NCI-H460 (cell line): ENCODE results near the gene GOLGB1. TPM values are rescaled to one million over a fixed set of nuclear protein-coding genes. Genes with fewer than 3 reads are reported as not detected.
"Not testable (repeated sequence)": the region's sequence is repeated elsewhere in the genome, so short reads cannot be mapped to it uniquely, and the experiment has no call there.

Experiments used
- DNase-seq: peaks from one replicate; pipeline ENCODE4 v3.0.0-alpha.2; 2016; ENCODE audit warnings: low read depth; ENCODE audit errors: extremely low read depth
- total RNA-seq: library from RNA; depleted of rRNA; stranded (reverse); fragments of >200 nt; shearing (Covaris generic); gene quantifications from 2 replicates; pipeline ENCODE4 v1.2.3, GENCODE V29; 2014

GOLGB1 gene
- total RNA-seq, 1 experiment from 2014 or later = 15.5 TPM

- not testable (repeated sequence) for DNase-seq
These were observed 6.4 kb downstream of the GOLGB1 start for GRCh38 chr3:121743106-121743505.

- no peak for DNase-seq
These were observed 8.6 kb downstream of the GOLGB1 start for GRCh38 chr3:121740896-121741295.

- no peak for DNase-seq
These were observed 9.6 kb downstream of the GOLGB1 start for GRCh38 chr3:121739902-121740301.

- no peak for DNase-seq
These were observed 11.9 kb downstream of the GOLGB1 start for GRCh38 chr3:121737644-121738043.

GRCh38 chr3:121736112-121736511 is 13.4 kb downstream of the GOLGB1 start:
- DNase-seq = no peak

- DNase-seq = no peak
These were observed 14.4 kb downstream of the GOLGB1 start for GRCh38 chr3:121735047-121735696.

GRCh38 chr3:121730940-121731687 is 18.4 kb downstream of the GOLGB1 start:
- no peak for DNase-seq

- DNase-seq = no peak
These were observed 25.4 kb downstream of the GOLGB1 start for GRCh38 chr3:121724130-121724529.

- no peak for DNase-seq
These were observed 26.1 kb downstream of the GOLGB1 start for GRCh38 chr3:121723485-121723884.

- DNase-seq = no peak
These were observed 27.1 kb downstream of the GOLGB1 start for GRCh38 chr3:121722411-121722810.

GRCh38 chr3:121720163-121720562 is 29.4 kb downstream of the GOLGB1 start:
- DNase-seq = no peak

- DNase-seq = no peak
These were observed 30.1 kb downstream of the GOLGB1 start for GRCh38 chr3:121719423-121719822.

GRCh38 chr3:121718205-121718846 is 31.2 kb downstream of the GOLGB1 start:
- no peak for DNase-seq

GRCh38 chr3:121710347-121710746 is 39.2 kb downstream of the GOLGB1 start:
- no peak for DNase-seq

GRCh38 chr3:121707531-121708273 is 41.8 kb downstream of the GOLGB1 start:
- no peak for DNase-seq

GRCh38 chr3:121705541-121705940 is 44.0 kb downstream of the GOLGB1 start:
- no peak for DNase-seq

- DNase-seq = no peak
These were observed 45.6 kb downstream of the GOLGB1 start for GRCh38 chr3:121703973-121704372.

- no peak for DNase-seq
These were observed 50.6 kb downstream of the GOLGB1 start for GRCh38 chr3:121698901-121699300.

GRCh38 chr3:121698476-121698875 is 51.1 kb downstream of the GOLGB1 start:
- no peak for DNase-seq

GRCh38 chr3:121696186-121696585 is 53.4 kb downstream of the GOLGB1 start:
- DNase-seq = no peak
